K562 (cell line): ENCODE results near the gene IGF1R. TPM values are rescaled to one million over a fixed set of nuclear protein-coding genes. Genes with fewer than 3 reads are reported as not detected.

ENCODE experiments used
- ATAC-seq: fragments of 200-7000 bp; cut with Tn5 transposase; 3 replicates; pipeline ENCODE4 v1.9.1; 2020; ENCODE audit warnings: moderate library complexity
- BruUV-seq: library from RNA; stranded (reverse); fragments of 400-500 nt; replicated peaks from 2 replicates; lab custom pipeline; 2021; lab: Mats Ljungman, UMichigan
- CTCF ChIA-PET: fragments of 300-600 bp; formaldehyde crosslinking; extraction: SDS; loops from one replicate; lab custom pipeline; 2021; ENCODE audit warnings: low intra/inter-chr PET ratio; lab: Yijun Ruan, JAX
- POLR2A ChIA-PET: fragments of 300-600, 350-650 bp; sonication (Branson Sonifier 250); formaldehyde crosslinking; extraction: SDS; loops from one replicate; lab custom pipeline; 2021; ENCODE audit warnings: antibody characterized with exemption, inconsistent platforms; lab: Yijun Ruan, JAX
- DNase-seq, 4 experiments: peaks; one replicate each; pipeline versions ENCODE4 v3.0.0 to v3.0.0-alpha.2; 2011 to 2018; ENCODE audit warnings: low spot score in 3 of 4, mixed read lengths in 3 of 4; ENCODE audit errors: extremely low read depth in 1 of 4
- FAIRE-seq: peaks from 2 replicates; lab custom pipeline; 2011; peaks lifted over from hg19 to GRCh38; lab: Jason Lieb, UNC
- H2AFZ ChIP-seq: 2 replicates; pipeline ENCODE4 v1.6.0; 2011; ENCODE audit warnings: low read depth, low read length, control low read depth, inconsistent platforms
- H3K27ac ChIP-seq: fragments of 200-600 bp; 3 replicates; pipeline ENCODE4 v1.8.0; 2011; ENCODE audit warnings: low read depth, mild to moderate bottlenecking, control low read depth, inconsistent platforms, low read length, moderate library complexity, mixed read lengths; ENCODE audit errors: extremely low read depth
- H3K27me3 ChIP-seq, 2 experiments: fragments of 300-600 bp in 1 of 2; 2 replicates in 1 of 2; 3 replicates in 1 of 2; pipeline versions ENCODE4 v1.6.0 to v1.8.0; 2011; ENCODE audit warnings: inconsistent platforms in 2 of 2, low read length in 2 of 2, mild to moderate bottlenecking in 1 of 2, mixed read lengths in 1 of 2, moderate library complexity in 1 of 2; ENCODE audit not compliant: control insufficient read depth in 2 of 2, insufficient read depth in 2 of 2
- H3K36me3 ChIP-seq: fragments of 300-600 bp; 3 replicates; pipeline ENCODE4 v1.8.0; 2011; ENCODE audit warnings: mild to moderate bottlenecking, low read length, inconsistent platforms; ENCODE audit not compliant: control insufficient read depth, insufficient read depth
- H3K4me1 ChIP-seq, 2 experiments: fragments of 200-600 bp in 1 of 2; replicated peaks in 1 of 2; 2 replicates in 1 of 2; 3 replicates in 1 of 2; pipeline versions ENCODE4 v1.5.1 to v1.8.0; 2011; ENCODE audit warnings: inconsistent platforms in 2 of 2, low read length in 2 of 2, mild to moderate bottlenecking in 1 of 2, mixed read lengths in 1 of 2, moderate library complexity in 1 of 2; ENCODE audit not compliant: control insufficient read depth in 2 of 2, insufficient read depth in 2 of 2
- H3K4me2 ChIP-seq: 2 replicates; pipeline ENCODE4 v1.6.1; 2011; ENCODE audit warnings: low read length, control low read depth, inconsistent platforms, mixed read lengths; ENCODE audit not compliant: insufficient read depth
- H3K4me3 ChIP-seq: fragments of 200-600 bp; sonication (generic), shearing (Covaris generic); 2 replicates; pipeline ENCODE4 v1.5.1; 2016; ENCODE audit warnings: control low read depth, inconsistent platforms
- H3K79me2 ChIP-seq: fragments of 200-600 bp; 3 replicates; pipeline ENCODE4 v1.8.0; 2011; ENCODE audit warnings: low read length, inconsistent platforms; ENCODE audit not compliant: control insufficient read depth, insufficient read depth
- H3K9ac ChIP-seq, 2 experiments: 2 replicates each; pipeline versions ENCODE4 v1.6.0 to v1.6.1; 2011; ENCODE audit warnings: low read depth in 2 of 2, low read length in 2 of 2, control low read depth in 1 of 2, inconsistent platforms in 1 of 2, mild to moderate bottlenecking in 1 of 2, mixed read lengths in 1 of 2; ENCODE audit not compliant: insufficient read depth in 1 of 2
- H3K9me1 ChIP-seq: one replicate; pipeline ENCODE4 v1.6.0; 2011; ENCODE audit warnings: inconsistent platforms, mild to moderate bottlenecking, low read length, moderate library complexity; ENCODE audit not compliant: control insufficient read depth, insufficient read depth
- H3K9me3 ChIP-seq: replicated peaks from 2 replicates; pipeline ENCODE4 v1.5.1; 2011; ENCODE audit warnings: low read depth, low read length, inconsistent platforms; ENCODE audit not compliant: control insufficient read depth, insufficient read depth
- H4K20me1 ChIP-seq: replicated peaks from 2 replicates; pipeline ENCODE4 v1.6.1; 2011; ENCODE audit warnings: low read length, inconsistent platforms, mixed read lengths; ENCODE audit not compliant: control insufficient read depth, insufficient read depth
- CEBPG ChIP-seq, 3 experiments: fragments of 200-800 bp in 1 of 3; sonication (Bioruptor generic) in 1 of 3; sonication (generic) in 1 of 3; formaldehyde crosslinking in 1 of 3; IDR thresholded peaks in 2 of 3; conservative IDR thresholded peaks in 1 of 3; 2 replicates each; pipeline versions ENCODE4 v1.6.1 to v1.8.0; 2016 to 2022; ENCODE audit warnings: missing compliant biosample characterization in 2 of 3, missing genetic modification characterization in 2 of 3, mild to moderate bottlenecking in 1 of 3, missing genetic modification reagents in 1 of 3
- ETV1 ChIP-seq: fragments of 450-650 bp; conservative IDR thresholded peaks from 2 replicates; pipeline ENCODE4 v1.6.1; 2016; ENCODE audit warnings: missing genetic modification characterization, control low read depth, low read depth, missing compliant biosample characterization
- HSF4 ChIP-seq: fragments of 250-450 bp; sonication (Bioruptor Pico); IDR thresholded peaks from 2 replicates; pipeline ENCODE4 v2.1.2; 2022; ENCODE audit warnings: mild to moderate bottlenecking, moderate library complexity, borderline replicate concordance
- MYNN ChIP-seq, 2 experiments: sonication (generic); formaldehyde crosslinking in 1 of 2; IDR thresholded peaks; 2 replicates each; pipeline versions ENCODE4 v1.5.0 to v1.6.1; 2016 to 2020; ENCODE audit warnings: antibody characterized with exemption in 1 of 2, missing genetic modification reagents in 1 of 2
- NUFIP1 ChIP-seq: fragments of 450-650 bp; IDR thresholded peaks from 2 replicates; pipeline ENCODE4 v1.6.1; 2018; ENCODE audit not compliant: partially characterized antibody
- RFX7 ChIP-seq: fragments of 250-450 bp; sonication (Bioruptor Pico); IDR thresholded peaks from 2 replicates; pipeline ENCODE4 v1.5.1; 2021; ENCODE audit warnings: mild to moderate bottlenecking
- SAFB2 ChIP-seq: fragments of 200-400 bp; formaldehyde crosslinking; IDR thresholded peaks from 2 replicates; pipeline ENCODE4 v1.6.1; 2018; ENCODE audit warnings: borderline replicate concordance, low read length, low read depth, moderate library complexity; ENCODE audit not compliant: severe bottlenecking
- SMARCA4 ChIP-seq: fragments of 450-650 bp; IDR thresholded peaks from 2 replicates; pipeline ENCODE4 v1.6.1; 2016
- TAF9B ChIP-seq: fragments of 450-650 bp; IDR thresholded peaks from 2 replicates; pipeline ENCODE4 v1.6.1; 2018; ENCODE audit warnings: mild to moderate bottlenecking; ENCODE audit not compliant: partially characterized antibody
- ZKSCAN1 ChIP-seq: fragments of 150-350 bp; IDR thresholded peaks from 2 replicates; pipeline ENCODE4 v1.6.1; 2016; ENCODE audit warnings: low read depth, low read length
- ZNF445 ChIP-seq: fragments of 250-450 bp; sonication (Bioruptor Pico); IDR thresholded peaks from 2 replicates; pipeline ENCODE4 v1.4.0; 2020; ENCODE audit warnings: low read depth, mild to moderate bottlenecking, moderate library complexity
- ZNF76 ChIP-seq: fragments of 250-450 bp; sonication (Bioruptor Pico); IDR thresholded peaks from 2 replicates; pipeline ENCODE4 v1.4.0; 2020; ENCODE audit warnings: mild to moderate bottlenecking, moderate library complexity, borderline replicate concordance
- WGBS: fragments of 100-300 bp; shearing (Covaris generic); methylation state at CpG from one replicate; pipeline ENCODE4 v1.1.6; 2016; ENCODE audit warnings: low coverage, mixed read lengths; ENCODE audit not compliant: insufficient coverage; ENCODE audit errors: missing lambda C conversion rate; 5-methylcytosine and 5-hydroxymethylcytosine counted together
- in situ Hi-C: fragments of 300-500 bp; cut with MboI; formaldehyde crosslinking; loops from 4 replicates; pipeline ENCODE4 v1.15.0; 2018; ENCODE audit warnings: inconsistent platforms, mixed read lengths
- intact Hi-C: fragments of 100-400 bp; cut with micrococcal nuclease; formaldehyde crosslinking; loops from 2 replicates; pipeline ENCODE4 v1.14.2; 2022
- polyA plus RNA-seq, 8 experiments: library from polyadenylated mRNA; depleted of rRNA in 4 of 8; stranded (reverse) in 5 of 8; unstranded in 3 of 8; fragments of >200 nt; fragmentation: Nextera tagmentation in 2 of 8; fragmentation: Illumina TruSeq in 1 of 8; extraction: Ambion mirVana in 2 of 8; extraction: Trizol in 1 of 8; gene quantifications; 2 replicates each; pipeline versions ENCODE4 v1.2.1 to v1.2.3, GENCODE V29; 2011 to 2014; ENCODE audit warnings: inconsistent platforms in 1 of 8, missing spikeins in 1 of 8
- total RNA-seq, 7 experiments: library from RNA; depleted of rRNA in 6 of 7; stranded (reverse); fragments of >200 nt in 6 of 7; fragmentation: Illumina TruSeq in 2 of 7; extraction: Trizol in 2 of 7; gene quantifications; 2 replicates each; pipeline versions ENCODE4 v1.2.1 to v1.2.3, GENCODE V29; 2011 to 2021; ENCODE audit warnings: low replicate concordance in 1 of 7

IGF1R gene
- total and polyA plus RNA-seq, 9 of the 15 experiments (the other 6 are each of a cell fraction or from before 2014, with no cell fraction given) = 0.35 to 8.0 (median 1.6) TPM

GRCh38 chr15:98713585-98714001 is 65.3 kb downstream of the IGF1R start:
- no peak overlapping the region for H3K27ac ChIP-seq
- DNase-seq = no peak
- H3K9ac ChIP-seq = no peak overlapping the region
- BruUV-seq = no TSS peak
- H3K79me2 ChIP-seq = no peaks in the 10 kb centered on the region
- POLR2A ChIA-PET = no interaction called here
- H2AFZ ChIP-seq = no peak overlapping the region
- no peak for FAIRE-seq
- H3K4me2 ChIP-seq = no peak overlapping the region
- H3K9me1 ChIP-seq = no peaks in the 10 kb centered on the region
- H3K27me3 ChIP-seq = peaks cover 7 to 61% of the 10 kb centered on the region in 2 experiments
- H4K20me1 ChIP-seq = peaks cover 38% of the 10 kb centered on the region
- no peaks in the 10 kb centered on the region for H3K4me1 ChIP-seq
- no peak overlapping the region for H3K4me3 ChIP-seq
- in situ Hi-C loops = no loop called here
- no peaks in the 10 kb centered on the region for H3K9me3 ChIP-seq
- no peaks in the 10 kb centered on the region for H3K36me3 ChIP-seq
- WGBS = 0% methylated on average over 1 of the region's 3 CpGs
- no peak for ATAC-seq
- no peak for TF ChIP-seq CEBPG (CRISPR knock-in tag; IDR thresholded peaks at IDR 0.05)
- TF ChIP-seq CEBPG (tag; conservative IDR thresholded peaks at IDR 0.05 in 1 of 2, IDR thresholded peaks at IDR 0.05 in 1 of 2) = no peak
- no peak for TF ChIP-seq HSF4
- TF ChIP-seq, all 486 proteins: peak for 0
- CTCF ChIA-PET = no interaction called here
- intact Hi-C loops = no loop called here

GRCh38 chr15:98714922-98715321 is 66.6 kb downstream of the IGF1R start:
- Histone ChIP-seq H3K27ac (no peak overlapping the region), H3K9me1 (no peaks in the 10 kb centered on the region), H3K4me2 (no peak overlapping the region), H3K4me3 (no peak overlapping the region), H3K4me1 (no peaks in the 10 kb centered on the region), H3K27me3 (peaks cover 7 to 64% of the 10 kb centered on the region in 2 experiments), H3K36me3 (no peaks in the 10 kb centered on the region), H3K9me3 (no peaks in the 10 kb centered on the region), H3K79me2 (no peaks in the 10 kb centered on the region), H2AFZ (no peak overlapping the region), H3K9ac (no peak overlapping the region), H4K20me1 (peaks cover 38% of the 10 kb centered on the region)
- intact Hi-C loops (no loop called here), in situ Hi-C loops (no loop called here)
- POLR2A ChIA-PET = interaction anchor here (0.7 kb wide), 1 partner anchor 16 kb away, joined by 3 read pairs; no protein-coding TSS in a partner anchor
- ATAC-seq (no peak), FAIRE-seq (no peak), DNase-seq (no peak)
- CTCF ChIA-PET = no interaction called here
- no TSS peak for BruUV-seq
- 2% methylated on average over 7 of the region's 7 CpGs for WGBS
- no peak for TF ChIP-seq NUFIP1
- no peak for TF ChIP-seq TAF9B
- TF ChIP-seq RFX7 = no peak
- TF ChIP-seq ZNF76 (CRISPR knock-in tag) = no peak
- no peak for TF ChIP-seq ZNF445 (CRISPR knock-in tag)
- TF ChIP-seq MYNN (IDR thresholded peaks at IDR 0.05) = no peak
- TF ChIP-seq MYNN (CRISPR knock-in tag; IDR thresholded peaks at IDR 0.05) = no peak
- no peak for TF ChIP-seq ETV1 (tag)
- TF ChIP-seq SAFB2 = no peak
- no peak for TF ChIP-seq ZKSCAN1
- TF ChIP-seq SMARCA4 = no peak
